Measurements from ENCODE around the gene S100A2.

The S100A2 gene

GRCh38 chr1:153565529-153566374, at the start of gene S100A2:
Gene S100A2, minus strand, starts transcription at chr1:153565844. Its CDS starts 1,967 bp downstream, at chr1:153563877.
- peak; percentile 93 to 96 for DNase-seq

- no peak for DNase-seq
Observed at GRCh38 chr1:153615406-153615805, 49.8 kb upstream of the S100A2 start.

GRCh38 chr1:153614906-153615305, 49.3 kb upstream of the S100A2 start:
- no peak for DNase-seq

- DNase-seq = no peak
Observed at GRCh38 chr1:153614189-153614900, 48.7 kb upstream of the S100A2 start.

GRCh38 chr1:153613406-153613805, 47.8 kb upstream of the S100A2 start:
- DNase-seq = no peak

- DNase-seq = peak; percentile 18 to 75
Observed at GRCh38 chr1:153612755-153613331, 47.2 kb upstream of the S100A2 start, which contains the start of gene S100A16. Gene S100A16, minus strand, starts transcription at chr1:153613137. Its CDS starts 4,986 bp downstream, at chr1:153608151.

- no peak for DNase-seq
Observed at GRCh38 chr1:153612111-153612754, 46.6 kb upstream of the S100A2 start.

GRCh38 chr1:153611356-153611755, 45.7 kb upstream of the S100A2 start:
- no peak for DNase-seq

GRCh38 chr1:153610811-153611301, 45.2 kb upstream of the S100A2 start:
- no peak for DNase-seq

GRCh38 chr1:153610334-153610733, 44.7 kb upstream of the S100A2 start:
- DNase-seq = peak in 1 of 2 experiments; percentile 24

- DNase-seq = no peak
Observed at GRCh38 chr1:153609585-153609907, 43.9 kb upstream of the S100A2 start.

GRCh38 chr1:153608742-153609584, 43.3 kb upstream of the S100A2 start:
- no peak for DNase-seq

GRCh38 chr1:153608089-153608682, 42.5 kb upstream of the S100A2 start:
- DNase-seq = no peak

GRCh38 chr1:153607381-153607780, 41.7 kb upstream of the S100A2 start:
- DNase-seq = no peak

- no peak for DNase-seq
Observed at GRCh38 chr1:153606194-153606593, 40.5 kb upstream of the S100A2 start.

GRCh38 chr1:153602749-153603148, 37.1 kb upstream of the S100A2 start:
- DNase-seq = no peak

GRCh38 chr1:153599847-153600246, 34.2 kb upstream of the S100A2 start:
- DNase-seq = no peak

GRCh38 chr1:153598309-153599172, 32.9 kb upstream of the S100A2 start:
- DNase-seq = peak in 1 of 2 experiments; percentile 19

GRCh38 chr1:153597206-153597605, 31.6 kb upstream of the S100A2 start:
- no peak for DNase-seq

- no peak for DNase-seq
Observed at GRCh38 chr1:153592748-153593147, 27.1 kb upstream of the S100A2 start.

GRCh38 chr1:153588482-153588881, 22.8 kb upstream of the S100A2 start:
- DNase-seq = no peak
